Activated CD8-positive, alpha-beta memory T cell treated with anti-CD3 and anti-CD28 coated beads for 48 hours (primary cell): ENCODE results near the gene OR5K4.
"Not testable (repeated sequence)": the region's sequence is repeated elsewhere in the genome, so short reads cannot be mapped to it uniquely, and the experiment has no call there.

Experiments used
- DNase-seq, 3 experiments: peaks; one replicate each; pipeline ENCODE4 v3.0.0-alpha.2; 2020; ENCODE audit warnings: low read depth in 2 of 3, low spot score in 2 of 3

Gene OR5K4

GRCh38 chr3:98371186-98371585 is 17.5 kb downstream of the OR5K4 start:
- DNase-seq, result no peak

GRCh38 chr3:98371853-98372252 is 18.2 kb downstream of the OR5K4 start:
- DNase-seq, result no peak

GRCh38 chr3:98372445-98372844 is 18.8 kb downstream of the OR5K4 start:
- no peak for DNase-seq

- no peak for DNase-seq
Measured at GRCh38 chr3:98376631-98377030, 23.0 kb downstream of the OR5K4 start.

GRCh38 chr3:98388147-98388546 is 34.5 kb downstream of the OR5K4 start:
- DNase-seq, result no peak

DNA sequence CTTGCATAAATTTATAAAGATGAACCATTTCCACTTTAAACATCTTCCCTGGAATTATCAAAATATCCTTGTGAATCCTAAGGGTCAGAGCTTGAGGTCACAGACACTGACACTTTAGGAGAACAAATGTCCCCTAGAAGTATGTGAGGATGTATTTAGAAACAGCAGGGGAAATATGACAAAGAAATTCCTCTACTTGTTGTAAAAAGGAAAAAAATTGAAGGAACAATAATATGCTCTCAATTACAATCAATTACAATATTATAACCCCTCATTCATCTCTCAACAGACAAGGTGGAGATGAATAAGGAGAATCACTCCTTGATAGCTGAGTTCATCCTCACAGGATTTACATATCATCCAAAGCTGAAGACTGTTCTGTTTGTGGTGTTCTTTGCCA is 36.7 kb downstream of the OR5K4 start, which contains the start of gene OR5K3:
Gene OR5K3 (plus strand): TSS at position 301 of the 400 bp plus-strand sequence. CDS start 0 bp downstream, at position 301.
- DNase-seq, result no peak

GRCh38 chr3:98395101-98395500 is 41.4 kb downstream of the OR5K4 start:
- no peak for DNase-seq

- DNase-seq, result not testable (repeated sequence)
Measured at GRCh38 chr3:98396482-98396881, 42.8 kb downstream of the OR5K4 start.

- DNase-seq, result no peak
Measured at GRCh38 chr3:98398513-98398912, 44.9 kb downstream of the OR5K4 start.

DNA sequence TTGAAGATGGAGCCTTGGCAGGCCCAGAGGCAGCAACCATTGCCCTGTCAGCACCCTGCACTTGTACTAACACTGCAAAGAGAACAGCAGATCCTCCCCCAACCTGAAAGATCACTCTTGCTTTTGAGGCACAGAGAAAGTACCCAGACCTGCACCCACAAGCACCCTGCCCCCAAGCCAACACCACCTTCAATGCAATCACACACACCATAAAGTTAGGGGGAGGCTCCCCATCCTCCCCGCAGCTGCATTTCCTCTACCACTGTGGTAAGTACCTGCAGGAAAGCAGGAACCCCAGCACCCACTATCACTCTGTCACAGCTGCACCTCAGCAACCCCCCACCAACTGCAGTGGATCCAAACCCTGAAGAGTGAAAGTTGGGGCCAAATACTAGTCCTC is 48.9 kb downstream of the OR5K4 start:
- no peak for DNase-seq

DNA sequence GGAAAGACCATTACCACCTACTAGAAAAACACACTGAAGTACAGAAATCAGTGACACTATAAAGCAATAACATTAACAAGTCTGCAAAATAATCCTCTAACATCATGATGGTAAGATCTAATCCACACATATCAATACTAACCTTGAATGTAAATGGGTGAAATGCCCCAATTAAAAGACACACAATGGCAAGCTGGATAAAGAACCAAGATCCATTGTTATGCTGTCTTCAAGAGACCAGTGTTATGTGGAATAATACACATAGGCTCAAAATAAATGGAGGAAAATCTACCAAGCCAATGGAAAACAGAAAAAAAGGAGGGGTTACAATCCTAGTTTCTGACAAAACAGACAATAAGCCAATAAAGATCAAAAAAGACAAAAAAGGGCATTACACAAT is 50.4 kb downstream of the OR5K4 start:
- DNase-seq, result no peak
